ENCODE measurements around the gene CAMSAP2.

CAMSAP2 gene

GRCh38 chr1:200869753-200870391 is 131.2 kb downstream of the CAMSAP2 start:
- no peak for DNase-seq (ENCODE audit: low read depth, low spot score)
- no peak overlapping the region for H3K4me3 ChIP-seq (ENCODE audit: low read length)

DNA sequence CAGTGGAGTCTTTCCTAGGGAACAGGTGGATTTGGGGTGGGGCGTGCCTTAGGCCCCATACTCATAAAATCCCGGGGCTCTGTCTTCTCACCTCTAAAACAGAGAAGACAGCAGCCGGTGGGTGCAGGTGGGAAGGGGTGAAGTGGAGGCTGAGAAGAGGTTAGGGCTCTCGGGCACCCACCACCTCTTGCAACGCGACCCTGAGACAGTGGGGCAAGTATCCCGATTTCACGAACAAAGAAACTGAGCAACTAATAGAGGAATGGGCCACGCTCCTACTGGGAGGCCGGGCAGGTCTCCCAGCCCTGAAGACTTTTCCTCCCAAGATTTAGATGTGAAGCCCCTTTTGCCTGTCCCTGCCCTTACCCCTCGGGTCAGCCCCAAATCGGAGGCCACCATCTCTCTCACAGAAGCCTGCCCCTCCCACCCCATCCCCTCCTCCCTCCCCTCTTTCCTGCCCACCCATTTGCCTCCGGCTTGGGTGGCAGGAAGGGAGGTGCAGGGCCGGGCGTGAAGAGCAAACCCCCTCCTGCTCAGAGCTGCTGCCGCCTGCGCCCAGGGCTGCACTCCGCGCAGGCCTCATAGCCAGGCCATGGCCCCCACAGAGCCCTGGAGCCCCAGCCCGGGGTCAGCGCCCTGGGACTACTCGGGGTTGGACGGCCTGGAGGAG is 133.9 kb downstream of the CAMSAP2 start, which contains the start of gene GPR25:
TSS of gene GPR25 (plus strand) at position 536 of the 670 bp plus-strand sequence. CDS start at position 593, 57 bp downstream.
- DNase-seq (ENCODE audit: low read depth, low spot score) = no peak
- no peak within 1 kb of the TSS for H3K4me3 ChIP-seq (ENCODE audit: low read length)

- H3K4me3 ChIP-seq (ENCODE audit: low read length) = no peak overlapping the region
- no peak for DNase-seq (ENCODE audit: low read depth, low spot score)
Observed at GRCh38 chr1:200873116-200873670, 134.5 kb downstream of the CAMSAP2 start.

- H3K4me3 ChIP-seq (ENCODE audit: low read length) = no peak overlapping the region
- DNase-seq (ENCODE audit: low read depth, low spot score) = no peak
Observed at GRCh38 chr1:200873671-200874397, 135.1 kb downstream of the CAMSAP2 start.

GRCh38 chr1:200874694-200875093 is 136.0 kb downstream of the CAMSAP2 start:
- H3K4me3 ChIP-seq (ENCODE audit: low read length) = no peak overlapping the region
- no peak for DNase-seq (ENCODE audit: low read depth, low spot score)

DNA sequence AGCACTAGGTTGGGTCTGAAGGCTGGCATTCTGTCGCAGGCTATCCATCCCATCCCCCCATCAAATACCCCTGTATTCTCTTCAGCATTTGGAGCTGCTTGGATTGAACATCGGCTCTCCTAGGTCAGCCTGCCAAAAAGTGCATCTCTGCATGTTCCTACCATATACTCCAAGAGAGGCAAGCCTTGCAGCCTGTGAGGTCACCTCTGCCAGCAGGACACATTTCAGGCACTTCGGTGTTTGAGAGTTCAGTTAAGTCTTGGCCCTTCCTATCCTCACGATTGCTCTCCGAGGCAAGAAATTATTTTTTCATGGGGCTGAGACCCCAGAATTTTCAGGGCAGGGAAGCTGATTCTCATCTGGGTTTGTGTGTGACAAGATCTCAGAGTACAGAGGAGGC is 136.7 kb downstream of the CAMSAP2 start:
- DNase-seq (ENCODE audit: low read depth, low spot score) = no peak
- no peak overlapping the region for H3K4me3 ChIP-seq (ENCODE audit: low read length)

DNA sequence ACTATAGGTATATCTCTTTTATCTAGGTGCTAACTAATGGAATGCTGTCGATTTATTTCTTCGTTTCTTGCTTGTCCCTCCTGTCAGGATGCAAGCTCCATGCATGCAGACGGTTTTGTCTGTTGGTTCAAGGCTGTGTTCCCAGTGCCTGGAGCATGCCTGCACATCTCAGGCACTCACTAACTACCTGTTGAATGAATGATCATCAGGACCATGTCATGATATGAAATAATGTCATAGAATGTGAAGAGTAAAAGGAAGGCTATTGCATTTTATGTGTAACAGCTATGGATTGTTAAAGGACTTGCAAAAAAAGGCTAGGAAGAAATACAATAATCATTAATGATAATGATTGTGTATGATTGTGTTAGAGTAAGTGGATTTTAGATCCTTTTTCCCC is 138.3 kb downstream of the CAMSAP2 start:
- no peak overlapping the region for H3K4me3 ChIP-seq (ENCODE audit: low read length)
- no peak for DNase-seq (ENCODE audit: low read depth, low spot score)

- DNase-seq (ENCODE audit: low read depth, low spot score) = peak; percentile 14
- H3K4me3 ChIP-seq (ENCODE audit: low read length) = no peak overlapping the region
Observed at GRCh38 chr1:200877839-200878551, 139.3 kb downstream of the CAMSAP2 start.

DNA sequence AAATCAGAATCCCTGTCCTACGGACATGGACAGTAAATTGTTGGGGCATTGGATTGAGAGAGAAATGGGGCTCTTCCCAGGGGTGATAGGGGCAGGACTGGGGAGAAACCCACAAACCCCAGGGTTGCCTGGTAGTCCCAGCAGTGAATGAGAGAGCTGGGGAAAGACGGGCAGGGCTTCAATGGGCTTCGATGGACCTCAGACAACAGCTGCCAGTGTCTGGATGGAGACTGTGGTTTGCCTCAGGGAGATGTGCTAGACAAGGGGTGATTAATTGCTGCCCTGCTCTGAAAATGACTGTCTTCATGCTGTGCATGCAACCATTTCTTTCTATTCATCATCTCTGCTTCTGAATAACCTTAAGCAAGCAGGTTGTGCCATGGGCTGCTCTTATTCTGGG is 141.5 kb downstream of the CAMSAP2 start:
- no peak for DNase-seq (ENCODE audit: low read depth, low spot score)
- H3K4me3 ChIP-seq (ENCODE audit: low read length) = no peak overlapping the region

DNA sequence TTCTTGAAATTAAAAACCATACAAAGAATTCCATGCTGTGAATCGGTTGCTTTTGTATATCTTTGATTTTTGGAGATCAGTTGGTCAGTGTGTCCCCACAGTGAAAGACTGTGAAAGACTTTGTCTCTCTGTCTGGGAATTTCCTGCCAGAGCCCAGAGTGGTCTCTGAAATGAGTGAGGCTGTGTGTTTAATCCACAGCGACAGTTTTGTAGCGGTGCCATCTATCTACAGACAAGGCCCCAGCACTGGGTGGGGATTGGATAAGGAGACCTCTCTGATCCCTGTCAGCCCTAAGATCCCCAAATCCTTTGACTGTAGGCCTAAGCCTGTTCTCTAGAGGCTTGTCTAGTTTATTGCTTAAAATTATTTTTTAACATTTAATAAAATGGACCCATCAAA is 144.4 kb downstream of the CAMSAP2 start:
- no peak overlapping the region for H3K4me3 ChIP-seq (ENCODE audit: low read length)
- no peak for DNase-seq (ENCODE audit: low read depth, low spot score)

- DNase-seq (ENCODE audit: low read depth, low spot score) = no peak
Observed at GRCh38 chr1:200885623-200886402, 147.1 kb downstream of the CAMSAP2 start.

GRCh38 chr1:200886594-200886993 is 147.9 kb downstream of the CAMSAP2 start:
- H3K4me3 ChIP-seq (ENCODE audit: low read length) = no peak overlapping the region
- no peak for DNase-seq (ENCODE audit: low read depth, low spot score)

More at GRCh38 chr1:200885623-200886402, 147.1 kb downstream of the CAMSAP2 start:
- no peak overlapping the region for H3K4me3 ChIP-seq (ENCODE audit: low read length)

DNA sequence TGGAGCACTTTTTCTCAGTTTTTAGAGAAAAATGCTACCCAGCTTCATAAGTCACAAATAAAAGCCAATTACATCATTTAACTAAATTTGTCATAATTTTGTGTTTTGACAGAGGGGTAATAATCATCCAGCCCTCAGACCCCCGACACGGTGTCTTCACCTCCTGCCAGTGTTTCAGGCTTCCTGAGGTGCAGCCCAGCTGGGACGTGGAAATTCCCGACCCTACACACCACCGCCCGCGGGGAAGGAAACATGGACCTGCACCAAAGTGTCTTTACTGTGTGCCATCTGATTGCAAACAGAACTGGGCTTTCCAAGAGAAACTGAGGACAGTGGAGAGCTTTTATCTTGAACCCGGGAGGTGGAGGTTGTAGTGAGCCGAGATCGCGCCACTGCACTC is 148.3 kb downstream of the CAMSAP2 start:
- no peak for DNase-seq (ENCODE audit: low read depth, low spot score)

DNA sequence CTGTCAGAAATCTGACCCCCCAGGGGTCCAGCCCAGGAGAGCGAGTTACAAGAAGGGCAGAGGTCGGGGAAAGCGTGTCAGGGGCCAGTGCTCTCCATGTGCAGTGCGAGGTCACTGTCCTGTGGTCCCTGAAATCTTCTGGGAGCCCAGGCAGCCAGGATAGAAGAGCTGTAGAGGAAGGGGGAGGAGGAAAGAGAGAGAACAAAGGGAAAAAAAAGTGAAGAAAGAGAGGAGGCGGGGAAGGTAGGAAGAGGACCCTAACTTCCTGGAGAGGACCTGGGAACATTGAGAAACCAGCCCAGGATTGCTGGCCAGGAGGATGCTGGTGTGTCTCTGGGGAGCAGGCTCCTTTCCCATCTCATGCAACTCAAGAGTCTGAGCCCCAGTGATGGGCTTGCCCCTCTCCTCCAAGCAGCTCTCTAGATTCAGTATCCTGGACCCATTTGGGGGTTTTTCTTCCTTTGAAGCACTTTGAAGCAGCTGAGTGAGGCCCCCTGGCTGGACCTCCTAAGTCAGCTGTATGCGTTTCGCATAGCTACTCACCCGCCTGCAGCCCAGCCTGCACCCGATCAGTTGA is 149.2 kb downstream of the CAMSAP2 start:
- H3K4me3 ChIP-seq (ENCODE audit: low read length) = peak overlapping the region; percentile 19; the same call in 1 of the 2 replicates
- no peak for DNase-seq (ENCODE audit: low read depth, low spot score)

More for the DNA sequence above, 148.3 kb downstream of the CAMSAP2 start:
- H3K4me3 ChIP-seq (ENCODE audit: low read length) = no peak overlapping the region

GRCh38 chr1:200888349-200888838 is 149.7 kb downstream of the CAMSAP2 start:
- peak; percentile 76 for DNase-seq (ENCODE audit: low read depth, low spot score)
- H3K4me3 ChIP-seq (ENCODE audit: low read length) = peak overlapping the region; percentile 19; the same call in 1 of the 2 replicates

DNA sequence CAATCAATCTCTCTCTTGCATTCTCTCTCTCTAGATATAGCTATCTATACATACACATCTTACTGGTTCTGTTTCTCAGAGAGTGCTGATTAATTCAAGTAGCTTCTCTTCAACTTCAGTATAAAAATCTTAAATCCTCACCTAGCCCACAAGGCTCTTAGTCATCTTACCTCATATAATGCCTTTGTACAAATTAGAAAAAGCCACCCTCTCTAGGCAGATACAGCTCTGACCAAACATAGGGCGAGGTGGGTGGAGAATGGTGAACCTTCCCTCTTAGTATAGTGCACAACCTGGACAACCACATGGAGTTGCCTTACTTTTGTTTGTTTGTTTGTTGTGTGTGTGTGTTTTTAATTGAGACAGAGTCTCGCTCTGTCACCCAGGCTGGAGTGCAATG is 150.9 kb downstream of the CAMSAP2 start:
- H3K4me3 ChIP-seq (ENCODE audit: low read length) = no peak overlapping the region
- no peak for DNase-seq (ENCODE audit: low read depth, low spot score)

GRCh38 chr1:200890027-200890426 is 151.3 kb downstream of the CAMSAP2 start:
- no peak for DNase-seq (ENCODE audit: low read depth, low spot score)
- H3K4me3 ChIP-seq (ENCODE audit: low read length) = no peak overlapping the region

Data from Jurkat, Clone E6-1 (cell line).